Measurements from ENCODE around the gene TNFSF9.
"Not testable (repeated sequence)": the region's sequence is repeated elsewhere in the genome, so short reads cannot be mapped to it uniquely, and the experiment has no call there.

Gene TNFSF9

DNA sequence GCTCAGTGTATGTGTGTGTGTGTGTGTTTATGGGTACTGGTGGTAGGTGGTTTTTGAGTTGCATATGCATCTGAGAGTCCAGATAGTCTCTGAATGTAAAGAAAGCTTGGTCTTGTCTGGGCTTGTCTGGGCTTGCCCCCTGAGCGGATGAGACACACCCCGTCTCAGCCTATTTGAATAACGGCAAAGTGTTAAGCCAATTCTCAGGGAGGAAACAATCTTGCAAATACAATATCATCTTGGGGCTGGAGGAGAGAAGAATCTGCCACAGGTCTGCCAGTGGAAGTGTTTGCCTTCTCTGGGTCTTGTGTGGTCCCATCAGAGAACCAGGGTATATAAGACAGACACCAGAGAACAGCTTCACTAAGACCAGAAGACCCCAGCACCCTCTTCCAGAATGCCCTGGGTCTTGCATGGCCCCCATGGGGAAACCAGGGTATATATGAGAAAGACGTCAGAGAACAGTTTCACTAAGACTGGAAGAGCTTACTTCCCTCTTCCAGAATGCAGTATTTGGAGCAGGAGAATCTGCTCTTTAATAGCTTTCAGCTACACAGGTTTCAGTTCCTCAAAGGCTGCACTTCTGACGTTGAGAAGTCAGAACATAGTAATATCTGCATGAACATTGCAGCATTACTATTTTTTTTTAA is 46.8 kb downstream of the TNFSF9 start:
- no peak for DNase-seq

GRCh38 chr19:6579450-6580178 is 48.8 kb downstream of the TNFSF9 start:
- no peak for DNase-seq

GRCh38 chr19:6580313-6580712 is 49.5 kb downstream of the TNFSF9 start:
- no peak for DNase-seq

DNA sequence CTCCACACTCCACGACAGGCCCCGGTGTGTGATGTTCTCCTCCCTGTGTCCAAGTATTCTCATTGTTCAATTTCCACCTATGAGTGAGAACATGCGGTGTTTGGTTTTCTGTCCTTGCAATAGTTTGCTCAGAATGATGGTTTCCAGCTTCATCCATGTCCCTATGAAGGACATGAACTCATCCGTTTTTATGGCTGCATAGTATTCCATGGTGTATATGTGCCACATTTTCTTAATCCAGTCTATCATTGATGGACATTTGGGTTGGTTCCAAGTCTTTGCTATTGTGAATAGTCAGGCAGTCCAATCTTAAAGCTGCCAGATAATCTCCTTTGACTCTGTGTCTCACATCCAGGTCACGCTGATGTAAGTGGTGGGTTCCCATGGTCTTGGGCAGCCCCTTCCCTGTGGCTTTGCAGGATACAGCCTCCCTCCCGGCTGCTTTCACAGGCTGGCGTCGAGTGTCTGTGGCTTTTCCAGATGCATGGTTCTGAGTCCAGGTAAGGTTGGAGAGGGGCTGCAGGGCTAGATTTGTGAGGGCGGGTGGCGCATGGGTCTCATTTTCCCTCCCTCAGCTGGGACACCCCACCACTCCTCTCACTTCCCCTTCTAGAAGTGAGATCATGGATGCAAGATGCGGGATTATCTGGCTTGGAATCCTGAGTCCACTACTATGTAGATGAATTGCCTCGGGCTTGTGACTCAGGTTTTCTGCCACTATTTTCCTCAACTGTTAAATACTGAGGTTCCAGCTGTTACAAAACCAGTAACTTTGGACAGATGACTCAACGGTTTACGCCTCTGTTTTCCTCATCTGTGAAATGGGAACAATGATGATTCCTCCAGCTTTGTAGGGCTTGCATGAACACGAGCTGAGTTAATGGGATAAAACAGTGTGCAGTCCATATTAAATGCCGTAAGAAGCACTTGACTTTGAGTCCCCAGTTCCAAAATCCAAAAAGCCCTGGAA is 52.0 kb downstream of the TNFSF9 start:
- not testable (repeated sequence) for DNase-seq
